GM12878 (cell line): ENCODE measurements around the gene PIGU.

Experiments used
- NFIC ChIP-seq: IDR thresholded peaks from 2 replicates; pipeline ENCODE4 v1.6.1; 2012; ENCODE audit warnings: low read depth, mild to moderate bottlenecking, inconsistent platforms, low read length, moderate library complexity
- POLR2A ChIP-seq: IDR thresholded peaks from 2 replicates; pipeline ENCODE4 v1.6.1; 2011; ENCODE audit warnings: low read depth, mild to moderate bottlenecking, low read length
- PRDM15 ChIP-seq: fragments of 450-650 bp; formaldehyde crosslinking; IDR thresholded peaks from 2 replicates; pipeline ENCODE4 v1.4.0; 2020; ENCODE audit warnings: mild to moderate bottlenecking, moderate library complexity

- TF ChIP-seq NFIC (no peak), POLR2A (no peak), PRDM15 (CRISPR knock-in tag) (no peak)
Observed at GRCh38 chr20:34575756-34576155, 101.1 kb downstream of the PIGU start.
